GM06990 (cell line): ENCODE measurements around the gene TMEM116.
"Not testable (repeated sequence)": the region's sequence is repeated elsewhere in the genome, so short reads cannot be mapped to it uniquely, and the experiment has no call there.

Experiments
- DNase-seq: peaks from one replicate; pipeline ENCODE4 v3.0.0-alpha.2; 2011; ENCODE audit not compliant: insufficient read length; ENCODE audit errors: extremely low read depth
- H3K27me3 ChIP-seq: replicated peaks from 2 replicates; pipeline ENCODE4 v1.6.0; 2011; ENCODE audit warnings: low read length; ENCODE audit not compliant: control insufficient read depth, insufficient read depth
- H3K36me3 ChIP-seq: 2 replicates; pipeline ENCODE4 v1.5.1; 2011; ENCODE audit warnings: low read length; ENCODE audit not compliant: control insufficient read depth, insufficient read depth
- H3K4me3 ChIP-seq: replicated peaks from 2 replicates; pipeline ENCODE4 v1.5.1; 2011; ENCODE audit warnings: low read depth, mild to moderate bottlenecking, control low read depth, low read length
- CTCF ChIP-seq: IDR thresholded peaks from 2 replicates; pipeline ENCODE4 v1.5.1; 2011; ENCODE audit warnings: low read length, control low read depth, mild to moderate bottlenecking, inconsistent platforms; ENCODE audit not compliant: insufficient read depth, poor library complexity, severe bottlenecking

Gene TMEM116

GRCh38 chr12:112005419-112006395, 7.3 kb downstream of the TMEM116 start:
- H3K36me3 ChIP-seq = no peaks in the 10 kb centered on the region
- TF ChIP-seq CTCF = no peak
- no peaks in the 10 kb centered on the region for H3K27me3 ChIP-seq
- no peak for DNase-seq
- no peak overlapping the region for H3K4me3 ChIP-seq

- H3K4me3 ChIP-seq = no peak overlapping the region
- H3K36me3 ChIP-seq = no peaks in the 10 kb centered on the region
- H3K27me3 ChIP-seq = no peaks in the 10 kb centered on the region
- no peak for DNase-seq
- TF ChIP-seq CTCF = no peak
These were observed 8.9 kb downstream of the TMEM116 start for GRCh38 chr12:112004041-112004440.

GRCh38 chr12:112001576-112001975, 11.4 kb downstream of the TMEM116 start:
- no peak for TF ChIP-seq CTCF
- no peaks in the 10 kb centered on the region for H3K36me3 ChIP-seq
- DNase-seq = no peak
- H3K27me3 ChIP-seq = no peaks in the 10 kb centered on the region
- H3K4me3 ChIP-seq = no peak overlapping the region

GRCh38 chr12:112000820-112001219, 12.1 kb downstream of the TMEM116 start:
- Histone ChIP-seq H3K4me3 (no peak overlapping the region), H3K27me3 (no peaks in the 10 kb centered on the region), H3K36me3 (no peaks in the 10 kb centered on the region)
- DNase-seq = no peak
- TF ChIP-seq CTCF = no peak

GRCh38 chr12:111999129-111999528, 13.8 kb downstream of the TMEM116 start:
- H3K36me3 ChIP-seq, H3K4me3 ChIP-seq, H3K27me3 ChIP-seq, DNase-seq: not testable (repeated sequence)

GRCh38 chr12:111998015-111998414, 14.9 kb downstream of the TMEM116 start:
- Histone ChIP-seq H3K36me3 (no peaks in the 10 kb centered on the region), H3K27me3 (no peaks in the 10 kb centered on the region), H3K4me3 (no peak overlapping the region)
- TF ChIP-seq CTCF = no peak
- no peak for DNase-seq
